ENCODE results near the gene KCNN4. TPM values are rescaled to one million over a fixed set of nuclear protein-coding genes. Genes with fewer than 3 reads are reported as not detected.

Gene KCNN4
- total RNA-seq, 2 experiments from 2014 or later, result 31.3 to 40.0 TPM

GRCh38 chr19:43798546-43799409, 18.0 kb upstream of the KCNN4 start:
- no peaks in the 10 kb centered on the region for H4K20me1 ChIP-seq (ENCODE audit: insufficient read depth, low read length)
- H2AFZ ChIP-seq (ENCODE audit: low read length), result no peak overlapping the region
- no peak overlapping the region for H3K4me3 ChIP-seq (ENCODE audit: low read depth, low read length, poor library complexity, severe bottlenecking)
- BruUV-seq (replicated peaks), result no TSS peak
- H3K4me1 ChIP-seq (ENCODE audit: insufficient read depth, low read length, poor library complexity, severe bottlenecking), result no peaks in the 10 kb centered on the region
- H3K9me3 ChIP-seq (ENCODE audit: low read length), result no peaks in the 10 kb centered on the region
- H3K4me2 ChIP-seq (ENCODE audit: low read length), result no peak overlapping the region
- H3K27ac ChIP-seq (ENCODE audit: low read depth, low read length, poor library complexity, severe bottlenecking), result no peak overlapping the region
- no peaks in the 10 kb centered on the region for H3K79me2 ChIP-seq (ENCODE audit: insufficient read depth, low read depth, low read length)
- ChIA-PET POLR2A (no interaction called here), CTCF (ENCODE audit: unreplicated experiment) (no interaction called here)
- H3K9me2 ChIP-seq (ENCODE audit: insufficient read depth, low read length), result no peaks in the 10 kb centered on the region
- TF ChIP-seq EZH2phosphoT487 (IDR thresholded peaks at IDR 0.05; ENCODE audit: borderline replicate concordance, low read depth, low read length) (no peak), CTCF (conservative IDR thresholded peaks at IDR 0.05; ENCODE audit: low read length) (no peak)
- DNase-seq (ENCODE audit: low spot score), result no peak
- no peaks in the 10 kb centered on the region for H3K36me3 ChIP-seq (ENCODE audit: insufficient read depth, low read length)
- intact Hi-C loops (cut with micrococcal nuclease; ENCODE audit: unreplicated experiment), result no loop called here

- POLR2A ChIA-PET, result no interaction called here
- no peak overlapping the region for H2AFZ ChIP-seq (ENCODE audit: low read length)
- BruUV-seq (replicated peaks), result no TSS peak
These were observed 17.3 kb upstream of the KCNN4 start for GRCh38 chr19:43798026-43798545.

More at GRCh38 chr19:43798026-43798545, 17.3 kb upstream of the KCNN4 start:
- Histone ChIP-seq H3K27ac (ENCODE audit: low read depth, low read length, poor library complexity, severe bottlenecking) (no peak overlapping the region), H3K9me2 (ENCODE audit: insufficient read depth, low read length) (no peaks in the 10 kb centered on the region), H3K36me3 (ENCODE audit: insufficient read depth, low read length) (no peaks in the 10 kb centered on the region), H3K79me2 (ENCODE audit: insufficient read depth, low read depth, low read length) (no peaks in the 10 kb centered on the region), H3K4me3 (ENCODE audit: low read depth, low read length, poor library complexity, severe bottlenecking) (no peak overlapping the region), H3K4me1 (ENCODE audit: insufficient read depth, low read length, poor library complexity, severe bottlenecking) (no peaks in the 10 kb centered on the region), H3K9me3 (ENCODE audit: low read length) (no peaks in the 10 kb centered on the region), H3K4me2 (ENCODE audit: low read length) (no peak overlapping the region), H4K20me1 (ENCODE audit: insufficient read depth, low read length) (no peaks in the 10 kb centered on the region)
- TF ChIP-seq EZH2phosphoT487 (IDR thresholded peaks at IDR 0.05; ENCODE audit: borderline replicate concordance, low read depth, low read length) (no peak), CTCF (conservative IDR thresholded peaks at IDR 0.05; ENCODE audit: low read length) (no peak)
- intact Hi-C loops (cut with micrococcal nuclease; ENCODE audit: unreplicated experiment), result no loop called here
- CTCF ChIA-PET (ENCODE audit: unreplicated experiment), result no interaction called here
- DNase-seq (ENCODE audit: low spot score), result no peak
